Stimulated activated CD8-positive, alpha-beta memory T cell treated with anti-CD3 and anti-CD28 coated beads, Interleukin-7, amount 100 ng/mL, for 4 hours (primary cell): ENCODE results near the gene SELENOV.

Experiments used
- DNase-seq, 2 donors: peaks; one replicate each; pipeline ENCODE4 v3.0.0-alpha.2; 2020; ENCODE audit warnings: low read depth in 2 of 2

The SELENOV gene

GRCh38 chr19:39520541-39521484 is 5.9 kb downstream of the SELENOV start:
- no peak for DNase-seq

GRCh38 chr19:39524495-39524894 is 9.6 kb downstream of the SELENOV start:
- DNase-seq, result no peak

GRCh38 chr19:39525205-39525604 is 10.3 kb downstream of the SELENOV start:
- no peak for DNase-seq

- DNase-seq, result no peak
Observed at GRCh38 chr19:39531834-39532232, 16.9 kb downstream of the SELENOV start.

- DNase-seq, result peak; percentile 89 to 91
Observed at GRCh38 chr19:39532233-39533002, 17.5 kb downstream of the SELENOV start, which contains the start of gene EID2B. Gene EID2B (minus strand): TSS chr19:39532852. CDS start chr19:39532802, 50 bp downstream.

GRCh38 chr19:39533003-39533512 is 18.1 kb downstream of the SELENOV start:
- DNase-seq, result no peak

GRCh38 chr19:39533791-39534190 is 18.9 kb downstream of the SELENOV start:
- no peak for DNase-seq

GRCh38 chr19:39539165-39539517 is 24.2 kb downstream of the SELENOV start:
- DNase-seq, result no peak

- DNase-seq, result peak; percentile 90 to 91
Observed at GRCh38 chr19:39539518-39540332, 24.8 kb downstream of the SELENOV start, which contains the start of gene EID2. Gene EID2 (minus strand): TSS chr19:39540161. CDS start chr19:39540079, 82 bp downstream.

GRCh38 chr19:39540333-39540673 is 25.4 kb downstream of the SELENOV start:
- DNase-seq, result no peak

GRCh38 chr19:39542206-39542605 is 27.3 kb downstream of the SELENOV start:
- no peak for DNase-seq

- no peak for DNase-seq
Observed at GRCh38 chr19:39543477-39543857, 28.5 kb downstream of the SELENOV start.

GRCh38 chr19:39544226-39544903 is 29.4 kb downstream of the SELENOV start:
- no peak for DNase-seq

- no peak for DNase-seq
Observed at GRCh38 chr19:39544911-39545310, 30.0 kb downstream of the SELENOV start.

GRCh38 chr19:39546599-39546998 is 31.7 kb downstream of the SELENOV start:
- no peak for DNase-seq

- no peak for DNase-seq
Observed at GRCh38 chr19:39550197-39550596, 35.3 kb downstream of the SELENOV start.

- no peak for DNase-seq
Observed at GRCh38 chr19:39553082-39553652, 38.2 kb downstream of the SELENOV start.

GRCh38 chr19:39554701-39555311 is 39.9 kb downstream of the SELENOV start:
- no peak for DNase-seq

- DNase-seq, result no peak
Observed at GRCh38 chr19:39555883-39556282, 40.9 kb downstream of the SELENOV start.
